ENCODE measurements around the gene INSRR.

INSRR gene

DNA sequence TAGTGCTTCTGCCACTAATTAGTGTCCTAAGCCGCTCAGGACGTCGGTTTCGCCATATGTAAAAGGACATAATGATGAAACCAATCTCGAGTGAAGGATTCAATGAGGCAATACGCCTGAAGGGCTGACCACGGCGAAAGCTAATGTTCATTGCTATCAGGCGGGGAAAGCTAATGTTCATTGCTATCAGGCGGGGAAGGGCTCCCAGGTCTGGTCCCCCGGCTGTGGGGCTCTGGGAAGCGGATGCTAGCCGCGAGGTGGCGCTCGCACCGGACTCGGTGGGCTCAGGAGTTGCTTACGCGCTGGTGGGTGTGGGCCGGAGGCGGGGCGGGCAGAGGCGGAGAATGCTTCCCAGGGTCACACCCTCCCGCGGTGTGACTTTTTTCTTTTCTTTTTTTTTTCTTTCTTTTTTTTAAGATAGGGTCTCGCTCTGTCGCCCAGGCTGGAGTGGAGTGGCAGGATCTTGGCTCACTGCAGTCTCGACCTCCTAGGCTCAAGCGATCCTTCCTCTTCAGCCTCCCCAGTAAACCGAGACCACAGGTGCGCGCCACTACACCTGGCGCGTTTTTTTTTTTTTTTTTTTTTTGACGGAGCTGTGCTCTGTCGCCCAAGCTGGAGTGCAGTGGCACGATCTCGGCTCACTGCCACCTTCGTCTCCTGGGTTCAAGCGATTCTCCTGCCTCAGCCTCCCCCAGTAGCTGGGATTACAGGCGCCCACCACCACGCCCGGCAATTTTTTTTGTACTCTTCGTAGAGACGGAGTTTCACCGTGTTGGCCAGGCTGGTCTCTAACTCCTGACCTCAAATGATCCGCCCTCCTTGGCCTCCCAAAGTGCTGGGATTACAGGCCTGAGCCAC, 33.5 kb upstream of the INSRR start:
- TF ChIP-seq FOXM1 (IDR thresholded peaks at IDR 0.05; ENCODE audit: borderline replicate concordance, low read depth): no peak
- 0 out of 2 replicates have a peak, but pooled peaks have one; percentile 37 for TF ChIP-seq TCF12 (IDR thresholded peaks at IDR 0.05; ENCODE audit: low read depth)
- peak; percentile 49; the same call in 1 of the 2 replicates for TF ChIP-seq TEAD4 (IDR thresholded peaks at IDR 0.05)
- TF ChIP-seq NFIC (IDR thresholded peaks at IDR 0.05): no peak; the same call in 1 of the 2 replicates
- TF ChIP-seq YY1 (IDR thresholded peaks at IDR 0.05; ENCODE audit: low read depth): no peak
- TF ChIP-seq, protein P1, sequence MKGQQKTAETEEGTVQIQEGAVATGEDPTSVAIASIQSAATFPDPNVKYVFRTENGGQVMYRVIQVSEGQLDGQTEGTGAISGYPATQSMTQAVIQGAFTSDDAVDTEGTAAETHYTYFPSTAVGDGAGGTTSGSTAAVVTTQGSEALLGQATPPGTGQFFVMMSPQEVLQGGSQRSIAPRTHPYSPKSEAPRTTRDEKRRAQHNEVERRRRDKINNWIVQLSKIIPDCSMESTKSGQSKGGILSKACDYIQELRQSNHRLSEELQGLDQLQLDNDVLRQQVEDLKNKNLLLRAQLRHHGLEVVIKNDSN (IDR thresholded peaks at IDR 0.05): 0 out of 2 replicates have a peak, but pooled peaks have one; percentile 5
- peak; percentile 46; the same call in 1 of the 2 replicates for TF ChIP-seq ZBTB7A (IDR thresholded peaks at IDR 0.05; ENCODE audit: low read depth)
- peak; percentile 68 for TF ChIP-seq RAD21 (IDR thresholded peaks at IDR 0.05; ENCODE audit: low read depth)
- peak; percentile 19; the same call in 1 of the 2 replicates for TF ChIP-seq CREB1 (IDR thresholded peaks at IDR 0.05; ENCODE audit: low read depth)
- TF ChIP-seq, protein P2, sequence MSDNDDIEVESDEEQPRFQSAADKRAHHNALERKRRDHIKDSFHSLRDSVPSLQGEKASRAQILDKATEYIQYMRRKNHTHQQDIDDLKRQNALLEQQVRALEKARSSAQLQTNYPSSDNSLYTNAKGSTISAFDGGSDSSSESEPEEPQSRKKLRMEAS (IDR thresholded peaks at IDR 0.05): peak; percentile 55; the same call in 1 of the 2 replicates

DNA sequence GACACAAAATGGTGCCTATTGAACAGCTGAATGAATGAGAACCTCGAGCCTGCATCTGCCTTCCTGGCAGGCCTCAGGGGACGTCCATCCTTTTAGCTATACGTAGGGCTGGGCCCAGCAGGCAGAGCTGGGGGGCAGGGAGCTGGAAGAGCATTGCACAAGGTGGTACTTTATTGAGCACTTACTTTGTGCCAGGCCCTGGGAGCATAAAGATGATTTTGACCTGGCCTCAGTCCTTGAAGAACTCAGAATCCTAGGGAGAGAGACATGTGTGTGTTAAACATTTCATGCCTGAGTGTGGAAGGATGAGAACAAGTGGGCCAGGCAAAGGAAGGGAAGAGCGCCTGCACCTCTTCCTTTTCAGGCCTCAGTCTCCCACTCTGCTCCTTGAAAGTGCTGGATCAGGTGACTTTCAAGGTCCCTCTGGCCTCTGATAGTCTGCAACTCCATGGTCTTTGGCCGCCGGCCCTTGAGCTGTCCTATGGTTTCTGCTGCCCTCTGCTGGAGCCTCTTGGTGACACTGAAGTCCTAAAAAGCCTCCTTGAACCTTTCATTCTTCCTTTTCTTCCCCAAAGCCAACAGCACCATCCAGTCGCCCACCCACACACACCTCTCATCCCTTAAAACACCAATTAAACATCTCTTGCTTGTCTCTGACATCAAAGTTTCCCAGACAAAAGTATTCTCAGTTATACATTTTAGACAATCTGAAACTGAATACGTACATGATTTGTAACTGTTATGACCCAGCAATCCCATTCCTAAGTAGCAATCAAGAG, 31.1 kb upstream of the INSRR start:
- TF ChIP-seq YY1 (IDR thresholded peaks at IDR 0.05; ENCODE audit: low read depth) (no peak), RAD21 (IDR thresholded peaks at IDR 0.05; ENCODE audit: low read depth) (peak; percentile 93)
- TF ChIP-seq, protein P1 (IDR thresholded peaks at IDR 0.05): peak; percentile 87

DNA sequence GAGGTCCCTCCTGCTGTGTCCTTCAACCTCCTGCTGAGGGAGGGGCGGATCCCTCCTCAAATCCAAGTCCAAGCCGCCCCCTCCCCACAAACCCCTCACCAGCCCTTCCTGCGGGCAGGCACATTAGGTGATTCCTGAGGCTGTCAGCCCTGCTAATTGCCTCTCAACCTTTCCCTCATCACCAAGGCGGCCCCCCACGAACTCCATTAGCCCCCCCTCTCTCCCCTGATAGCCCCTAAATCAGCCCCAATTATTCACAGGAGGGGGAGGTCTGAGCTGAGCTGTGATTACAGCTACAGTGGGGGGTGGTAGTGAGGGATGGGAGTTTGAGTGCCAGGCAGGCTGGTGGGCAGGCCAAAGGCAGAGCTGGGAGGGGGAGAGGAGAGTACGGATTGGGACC, 28.8 kb upstream of the INSRR start:
- no peak for TF ChIP-seq YY1 (IDR thresholded peaks at IDR 0.05; ENCODE audit: low read depth)
- no peak for TF ChIP-seq TEAD4 (IDR thresholded peaks at IDR 0.05)
- no peak for TF ChIP-seq TAF1 (IDR thresholded peaks at IDR 0.05; ENCODE audit: low read depth)
- TF ChIP-seq, protein P3, sequence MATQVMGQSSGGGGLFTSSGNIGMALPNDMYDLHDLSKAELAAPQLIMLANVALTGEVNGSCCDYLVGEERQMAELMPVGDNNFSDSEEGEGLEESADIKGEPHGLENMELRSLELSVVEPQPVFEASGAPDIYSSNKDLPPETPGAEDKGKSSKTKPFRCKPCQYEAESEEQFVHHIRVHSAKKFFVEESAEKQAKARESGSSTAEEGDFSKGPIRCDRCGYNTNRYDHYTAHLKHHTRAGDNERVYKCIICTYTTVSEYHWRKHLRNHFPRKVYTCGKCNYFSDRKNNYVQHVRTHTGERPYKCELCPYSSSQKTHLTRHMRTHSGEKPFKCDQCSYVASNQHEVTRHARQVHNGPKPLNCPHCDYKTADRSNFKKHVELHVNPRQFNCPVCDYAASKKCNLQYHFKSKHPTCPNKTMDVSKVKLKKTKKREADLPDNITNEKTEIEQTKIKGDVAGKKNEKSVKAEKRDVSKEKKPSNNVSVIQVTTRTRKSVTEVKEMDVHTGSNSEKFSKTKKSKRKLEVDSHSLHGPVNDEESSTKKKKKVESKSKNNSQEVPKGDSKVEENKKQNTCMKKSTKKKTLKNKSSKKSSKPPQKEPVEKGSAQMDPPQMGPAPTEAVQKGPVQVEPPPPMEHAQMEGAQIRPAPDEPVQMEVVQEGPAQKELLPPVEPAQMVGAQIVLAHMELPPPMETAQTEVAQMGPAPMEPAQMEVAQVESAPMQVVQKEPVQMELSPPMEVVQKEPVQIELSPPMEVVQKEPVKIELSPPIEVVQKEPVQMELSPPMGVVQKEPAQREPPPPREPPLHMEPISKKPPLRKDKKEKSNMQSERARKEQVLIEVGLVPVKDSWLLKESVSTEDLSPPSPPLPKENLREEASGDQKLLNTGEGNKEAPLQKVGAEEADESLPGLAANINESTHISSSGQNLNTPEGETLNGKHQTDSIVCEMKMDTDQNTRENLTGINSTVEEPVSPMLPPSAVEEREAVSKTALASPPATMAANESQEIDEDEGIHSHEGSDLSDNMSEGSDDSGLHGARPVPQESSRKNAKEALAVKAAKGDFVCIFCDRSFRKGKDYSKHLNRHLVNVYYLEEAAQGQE (IDR thresholded peaks at IDR 0.05; ENCODE audit: low read depth): no peak
- no peak for TF ChIP-seq EP300 (IDR thresholded peaks at IDR 0.05; ENCODE audit: borderline replicate concordance)
- TF ChIP-seq ZBTB7A (IDR thresholded peaks at IDR 0.05; ENCODE audit: low read depth): no peak
- no peak for TF ChIP-seq FOXM1 (IDR thresholded peaks at IDR 0.05; ENCODE audit: borderline replicate concordance, low read depth)
- TF ChIP-seq, protein P2 (IDR thresholded peaks at IDR 0.05): no peak
- TF ChIP-seq CEBPB (IDR thresholded peaks at IDR 0.05): no peak
- TF ChIP-seq NFIC (IDR thresholded peaks at IDR 0.05): no peak
- no peak for TF ChIP-seq EGR1 (IDR thresholded peaks at IDR 0.05)
- no peak for TF ChIP-seq TCF12 (IDR thresholded peaks at IDR 0.05; ENCODE audit: low read depth)
- TF ChIP-seq RAD21 (IDR thresholded peaks at IDR 0.05; ENCODE audit: low read depth): no peak
- TF ChIP-seq, protein P1 (IDR thresholded peaks at IDR 0.05): no peak
- TF ChIP-seq CREB1 (IDR thresholded peaks at IDR 0.05; ENCODE audit: low read depth): no peak

DNA sequence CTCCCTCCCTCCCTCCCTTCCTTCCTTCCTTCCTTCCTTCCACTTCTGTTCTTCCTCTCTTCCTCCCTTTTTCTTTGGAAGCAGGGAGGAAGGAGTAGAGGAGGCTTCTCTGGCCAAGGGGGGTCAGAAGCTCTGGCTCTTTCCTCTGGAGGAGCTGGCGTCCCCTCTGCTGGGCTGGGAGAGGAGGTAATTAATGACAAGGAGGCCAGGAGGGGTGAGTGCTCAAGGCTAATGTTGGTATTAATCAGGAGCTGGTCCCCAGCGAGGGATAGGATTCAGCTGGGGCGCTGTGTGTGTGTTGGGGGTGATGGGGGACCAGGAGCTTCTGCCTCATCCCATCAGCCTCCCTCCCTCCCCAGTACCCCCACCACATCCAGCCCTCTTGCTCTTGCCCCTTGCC, 28.4 kb upstream of the INSRR start:
- TF ChIP-seq EP300 (IDR thresholded peaks at IDR 0.05; ENCODE audit: borderline replicate concordance): no peak

DNA sequence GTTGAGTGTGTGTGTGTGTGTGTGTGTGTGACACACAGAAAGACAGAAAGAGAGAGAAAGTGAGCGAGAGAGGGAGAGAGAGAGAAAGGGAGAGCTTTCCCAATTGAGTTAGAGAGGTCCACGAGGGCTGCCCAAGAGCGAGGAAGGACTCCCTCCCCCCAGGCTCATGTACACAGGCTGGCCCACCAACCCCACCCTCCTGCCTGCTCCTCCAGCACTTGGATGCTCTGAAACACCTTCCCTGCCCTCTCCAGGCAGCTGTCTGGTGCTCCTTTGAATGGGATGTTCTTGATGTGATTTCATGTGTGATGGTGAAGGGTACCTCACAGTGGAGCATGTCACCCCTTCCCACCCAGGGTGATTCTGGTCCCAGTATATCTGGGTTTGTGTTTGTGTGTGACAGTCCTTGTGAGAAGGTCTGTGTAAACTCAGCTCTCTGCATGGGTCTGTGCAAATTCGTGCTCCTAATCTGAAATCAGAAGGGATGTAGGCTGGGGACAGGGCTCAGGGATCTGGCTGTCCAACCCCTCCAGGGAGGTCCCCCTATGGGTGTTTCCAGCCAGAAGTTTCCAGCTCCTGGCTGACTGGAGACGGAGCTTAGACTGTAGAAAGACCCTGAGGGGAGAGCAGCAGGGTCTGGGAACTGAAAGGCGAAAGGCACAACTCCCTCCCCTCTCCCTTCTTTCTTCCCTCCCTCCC, 27.8 kb upstream of the INSRR start:
- TF ChIP-seq CREB1 (IDR thresholded peaks at IDR 0.05; ENCODE audit: low read depth) (no peak), TAF1 (IDR thresholded peaks at IDR 0.05; ENCODE audit: low read depth) (no peak), RAD21 (IDR thresholded peaks at IDR 0.05; ENCODE audit: low read depth) (no peak), CEBPB (IDR thresholded peaks at IDR 0.05) (no peak), FOXM1 (IDR thresholded peaks at IDR 0.05; ENCODE audit: borderline replicate concordance, low read depth) (no peak), ZBTB7A (IDR thresholded peaks at IDR 0.05; ENCODE audit: low read depth) (no peak), TEAD4 (IDR thresholded peaks at IDR 0.05) (no peak), EP300 (IDR thresholded peaks at IDR 0.05; ENCODE audit: borderline replicate concordance) (no peak), NFIC (IDR thresholded peaks at IDR 0.05) (no peak), EGR1 (IDR thresholded peaks at IDR 0.05) (no peak), YY1 (IDR thresholded peaks at IDR 0.05; ENCODE audit: low read depth) (no peak), TCF12 (IDR thresholded peaks at IDR 0.05; ENCODE audit: low read depth) (no peak)
- TF ChIP-seq, protein P3 (IDR thresholded peaks at IDR 0.05; ENCODE audit: low read depth): no peak
- TF ChIP-seq, protein P1 (IDR thresholded peaks at IDR 0.05): no peak
- TF ChIP-seq, protein P2 (IDR thresholded peaks at IDR 0.05): no peak
